LoVo (cell line): ENCODE data around the gene KIF26A.

Experiments used
- DNase-seq: peaks from one replicate; pipeline ENCODE4 v3.0.0-alpha.2; 2016; ENCODE audit warnings: low spot score

KIF26A gene

DNA sequence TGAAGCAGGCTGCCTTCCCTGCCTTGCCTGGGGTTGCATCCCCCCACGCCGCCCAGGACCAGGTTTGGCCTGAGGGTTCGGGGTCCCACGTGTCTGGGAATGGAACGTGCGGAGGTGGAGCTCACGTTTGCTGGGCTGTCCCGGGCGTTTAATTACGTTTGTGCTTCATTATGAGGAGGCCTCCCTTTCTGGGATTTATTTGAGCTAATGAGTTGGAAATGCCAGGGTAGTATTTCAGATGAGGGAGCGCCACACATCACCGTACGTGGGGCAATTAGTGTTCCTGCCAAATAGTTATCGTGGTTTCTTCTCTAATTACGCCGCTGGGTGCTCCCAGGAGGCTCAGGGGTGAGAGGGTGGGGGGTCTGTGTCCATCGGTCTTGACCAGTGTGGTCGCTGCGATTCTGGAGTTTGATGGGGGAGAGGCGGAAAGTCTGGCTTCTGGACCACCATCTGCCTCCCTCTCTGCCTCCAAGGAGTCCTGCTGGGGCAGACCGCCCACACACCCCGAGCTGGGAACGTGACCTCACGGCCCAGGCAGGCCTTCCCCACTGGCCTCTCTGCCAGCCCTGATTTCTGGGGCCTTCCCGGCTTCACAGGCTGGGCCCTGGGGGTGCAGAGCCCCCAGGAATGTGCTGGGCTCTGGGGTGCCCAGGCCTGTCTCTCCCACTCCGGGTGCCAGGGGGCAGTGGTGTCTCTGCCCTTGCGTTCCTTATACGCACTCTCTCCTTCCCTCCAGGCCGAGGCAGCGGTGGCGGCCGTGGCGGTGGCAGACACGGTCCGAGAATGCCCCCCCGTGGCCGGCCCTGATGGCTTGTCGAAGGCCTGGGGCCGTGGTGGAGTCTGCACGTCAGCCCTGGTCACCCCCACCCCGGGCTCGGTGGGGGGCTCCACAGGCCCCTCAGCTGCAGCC, 18.9 kb downstream of the KIF26A start:
- no peak for DNase-seq

DNA sequence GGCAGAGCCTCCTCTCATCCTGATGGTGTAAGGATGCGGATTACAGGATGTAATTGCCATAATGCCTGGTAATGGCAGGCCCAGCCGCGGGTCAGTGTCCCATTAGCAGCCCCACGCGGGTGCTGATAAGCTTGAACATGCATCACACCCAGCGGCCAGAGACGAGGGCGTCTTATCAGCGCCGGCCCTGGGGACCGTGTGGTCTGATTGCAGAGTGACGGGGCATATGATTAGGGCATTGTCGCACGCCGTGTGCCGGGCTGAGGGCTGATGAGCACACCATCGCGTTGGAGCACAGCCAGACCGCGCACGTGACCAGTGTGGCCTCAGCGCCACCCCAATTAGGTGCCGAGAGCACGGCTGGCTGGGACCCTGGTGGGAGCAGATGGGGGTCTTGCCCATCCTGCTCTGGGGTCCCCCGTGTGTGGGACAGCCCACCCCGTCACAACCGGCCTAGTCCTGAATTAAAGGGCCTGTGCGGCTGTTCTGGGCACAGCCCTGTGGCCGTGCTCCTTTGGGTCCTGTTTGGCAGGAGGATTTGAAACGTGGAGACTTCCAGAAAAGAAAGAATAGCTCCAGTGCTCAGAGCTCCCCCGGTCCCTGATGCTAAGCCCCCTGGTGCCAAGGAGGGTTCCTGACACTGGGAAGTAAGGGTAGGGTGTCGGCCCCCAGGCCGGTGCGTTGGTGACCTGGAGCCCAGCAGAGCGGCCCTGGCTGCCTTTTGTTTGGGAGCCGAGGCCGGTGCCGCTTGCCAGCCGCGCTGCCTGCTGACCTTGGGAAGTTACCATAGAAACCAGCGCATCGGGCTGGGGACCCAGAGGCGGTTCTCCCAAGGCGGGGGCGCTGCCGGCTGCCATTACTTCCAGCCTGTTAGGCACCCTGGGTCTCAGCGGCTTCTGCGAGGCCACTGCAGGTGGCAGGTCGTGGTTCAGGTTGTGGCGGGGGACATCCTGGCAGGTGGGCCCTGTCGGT, 20.7 kb downstream of the KIF26A start:
- no peak for DNase-seq

DNA sequence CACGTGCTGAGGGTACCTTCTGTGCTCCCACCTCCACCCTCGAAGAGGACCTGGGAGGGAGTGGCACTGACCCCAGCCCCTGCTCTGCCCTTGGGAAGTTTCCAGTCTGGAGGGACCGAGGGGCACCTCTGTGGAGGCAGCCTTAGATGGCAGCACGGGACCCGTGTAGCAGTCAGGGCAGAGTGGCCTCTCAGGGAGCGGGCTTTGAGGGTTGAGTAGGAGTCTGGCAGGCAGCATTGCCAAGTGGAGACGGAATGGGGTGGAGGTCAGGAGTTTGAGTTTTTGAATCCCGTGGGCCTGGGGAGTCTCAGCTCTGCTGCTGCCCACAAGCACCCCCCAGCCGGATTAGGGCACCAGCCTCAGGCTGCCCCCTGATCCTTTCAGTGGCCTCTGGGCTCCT, 21.6 kb downstream of the KIF26A start:
- no peak for DNase-seq

DNA sequence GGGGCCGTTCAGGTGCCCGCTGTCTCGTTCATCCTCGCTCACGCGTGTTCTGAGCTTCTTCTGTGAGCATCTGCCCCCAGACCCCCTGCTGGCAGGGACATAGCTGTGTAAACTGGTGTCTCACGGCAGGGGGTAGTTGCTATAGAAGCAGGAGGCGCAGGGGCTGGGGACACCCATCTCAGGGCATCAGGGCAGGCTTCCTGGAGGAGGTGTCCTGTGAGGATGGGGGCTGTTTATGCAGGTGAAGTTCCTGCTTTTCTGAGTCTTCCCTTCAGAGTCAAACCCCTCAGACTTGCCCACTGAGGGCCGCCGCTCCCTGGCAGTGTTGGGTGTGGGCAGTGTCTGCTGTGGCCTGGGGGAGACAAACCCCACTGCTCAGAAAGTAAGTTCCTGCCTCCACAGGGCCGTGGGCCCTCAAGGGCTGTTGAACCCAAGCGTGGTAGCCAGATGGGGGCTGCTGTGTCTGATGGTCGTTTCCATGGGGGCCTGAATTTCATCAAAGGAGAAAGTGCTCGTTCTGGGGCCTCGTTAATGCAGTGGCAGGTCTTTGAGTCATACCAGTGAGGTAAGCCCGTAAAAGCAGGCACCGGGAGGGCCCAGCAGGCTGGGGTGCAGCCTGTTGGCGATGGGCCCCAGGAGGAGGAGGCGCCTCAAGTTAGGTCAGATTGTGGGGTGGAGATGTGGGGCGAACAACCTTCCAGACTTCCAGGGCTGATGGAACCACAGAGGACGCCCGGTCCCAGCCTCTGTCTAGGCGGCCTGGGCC, 23.4 kb downstream of the KIF26A start:
- DNase-seq = no peak

DNA sequence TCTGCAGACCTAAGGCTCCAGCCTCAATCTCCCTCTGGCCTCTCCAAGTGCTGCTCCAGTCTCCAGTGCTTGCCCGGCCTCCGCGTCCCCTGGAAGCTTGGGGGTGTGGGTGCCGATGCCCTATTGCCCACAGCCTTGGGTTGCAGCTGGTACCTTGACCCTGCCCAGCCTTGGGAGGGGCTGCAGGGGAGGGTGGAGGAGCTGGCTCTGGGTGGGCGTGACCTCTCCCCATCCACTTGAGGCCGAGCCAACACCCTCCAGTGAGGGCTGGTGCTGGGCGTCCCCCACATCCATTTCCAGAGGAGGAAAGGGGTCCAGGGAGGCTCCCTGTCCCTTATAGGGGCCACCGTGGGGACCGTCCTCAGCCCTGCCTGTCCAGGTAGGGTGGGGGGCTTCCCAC, 24.1 kb downstream of the KIF26A start:
- no peak for DNase-seq

DNA sequence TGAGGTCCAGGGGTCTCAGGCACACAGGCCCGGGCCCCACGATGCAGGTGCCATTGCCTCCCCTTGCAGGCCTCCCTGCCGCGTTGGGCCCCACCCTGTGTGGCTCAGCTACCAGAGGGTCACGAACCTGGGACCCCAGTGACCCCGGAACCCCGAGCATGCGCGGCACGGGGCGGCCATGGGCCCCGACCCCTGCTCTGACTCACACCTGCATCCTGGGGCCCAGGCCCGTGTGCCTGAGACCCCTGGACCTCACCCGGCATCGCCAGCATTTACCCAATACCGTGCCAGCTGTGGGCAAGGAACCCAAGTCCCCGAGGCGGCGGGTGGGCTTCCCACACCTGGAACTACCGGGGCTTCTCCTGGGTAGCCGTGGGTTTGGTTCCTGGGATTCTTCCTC, 25.2 kb downstream of the KIF26A start:
- no peak for DNase-seq

DNA sequence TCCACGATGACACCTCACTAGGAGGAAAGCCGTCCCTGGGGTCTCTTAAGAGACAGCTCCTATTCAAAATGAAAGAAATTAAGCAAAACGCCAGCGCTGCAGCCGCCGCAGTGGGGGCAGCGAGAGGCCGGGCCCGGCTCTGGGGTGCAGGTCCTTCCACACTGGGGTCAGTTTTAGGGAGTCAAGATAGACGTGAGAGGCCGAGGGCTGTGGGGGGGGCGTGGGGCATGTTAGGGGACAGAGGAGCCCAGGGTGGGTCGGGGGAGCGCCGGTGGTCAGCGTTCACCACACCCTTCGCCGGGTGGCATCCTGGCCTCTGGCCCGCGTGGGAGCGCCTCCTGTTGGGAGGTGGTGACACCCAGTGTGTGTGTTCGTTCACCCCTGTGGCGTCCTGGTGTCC, 25.7 kb downstream of the KIF26A start:
- no peak for DNase-seq

DNA sequence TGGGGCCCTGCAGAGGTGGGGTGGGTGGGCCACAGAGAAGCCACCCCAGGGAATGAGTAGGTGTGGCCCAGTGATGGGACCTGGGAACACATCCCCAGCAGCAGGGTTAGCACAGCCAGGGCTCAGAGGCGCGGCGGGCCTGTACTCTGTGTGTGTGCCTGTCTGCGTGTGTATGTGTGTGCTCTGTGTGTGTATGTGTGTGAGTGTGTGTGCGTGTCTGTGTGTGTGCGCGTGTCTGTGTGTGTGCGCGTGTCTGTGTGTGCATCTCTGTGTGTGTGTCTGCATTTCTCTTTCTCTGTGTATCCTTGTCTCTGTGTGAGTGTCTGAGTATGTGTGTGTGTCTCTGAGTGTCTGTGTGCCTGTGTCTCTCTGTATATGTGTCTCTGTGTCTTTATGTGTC, 26.1 kb downstream of the KIF26A start:
- no peak for DNase-seq

DNA sequence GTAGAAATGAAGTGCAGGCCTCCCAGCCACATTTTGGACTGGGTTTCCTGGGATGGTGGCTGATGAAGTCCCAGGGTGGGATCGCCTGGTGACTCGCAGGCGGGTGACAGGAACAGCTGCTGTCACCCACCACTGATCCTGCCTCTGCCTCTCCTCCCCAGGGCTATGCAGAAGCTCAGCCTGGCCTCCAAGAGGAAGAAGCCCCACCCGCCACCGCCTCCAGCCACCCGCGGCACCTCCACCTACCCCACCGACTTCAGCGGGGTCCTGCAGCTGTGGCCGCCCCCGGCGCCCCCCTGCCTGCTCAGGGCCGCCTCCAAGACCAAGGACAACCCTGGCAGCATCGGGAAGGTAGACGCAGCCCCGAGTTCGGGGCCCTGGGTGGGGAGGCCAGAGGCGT, 28.3 kb downstream of the KIF26A start:
- no peak for DNase-seq

DNA sequence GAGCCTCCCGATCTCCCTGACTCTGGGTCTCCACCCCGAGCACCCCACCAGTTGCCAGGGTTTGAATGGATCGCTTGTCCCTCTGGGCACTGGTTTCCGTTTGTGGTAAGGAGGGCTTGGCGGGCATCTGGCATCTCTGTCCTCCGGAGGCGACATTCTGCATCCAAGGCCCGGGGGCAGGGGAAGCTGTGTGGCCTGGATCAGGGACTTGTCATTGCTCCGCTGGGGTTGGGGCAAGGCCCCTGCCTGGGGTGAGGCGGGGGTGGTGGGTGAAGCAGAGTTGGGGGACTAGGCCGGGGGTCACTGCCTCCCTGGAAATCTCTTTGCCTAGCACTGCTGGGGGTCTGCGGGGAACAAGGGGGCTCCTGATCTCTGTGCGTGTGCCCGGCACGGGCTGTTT, 30.2 kb downstream of the KIF26A start:
- DNase-seq = no peak

DNA sequence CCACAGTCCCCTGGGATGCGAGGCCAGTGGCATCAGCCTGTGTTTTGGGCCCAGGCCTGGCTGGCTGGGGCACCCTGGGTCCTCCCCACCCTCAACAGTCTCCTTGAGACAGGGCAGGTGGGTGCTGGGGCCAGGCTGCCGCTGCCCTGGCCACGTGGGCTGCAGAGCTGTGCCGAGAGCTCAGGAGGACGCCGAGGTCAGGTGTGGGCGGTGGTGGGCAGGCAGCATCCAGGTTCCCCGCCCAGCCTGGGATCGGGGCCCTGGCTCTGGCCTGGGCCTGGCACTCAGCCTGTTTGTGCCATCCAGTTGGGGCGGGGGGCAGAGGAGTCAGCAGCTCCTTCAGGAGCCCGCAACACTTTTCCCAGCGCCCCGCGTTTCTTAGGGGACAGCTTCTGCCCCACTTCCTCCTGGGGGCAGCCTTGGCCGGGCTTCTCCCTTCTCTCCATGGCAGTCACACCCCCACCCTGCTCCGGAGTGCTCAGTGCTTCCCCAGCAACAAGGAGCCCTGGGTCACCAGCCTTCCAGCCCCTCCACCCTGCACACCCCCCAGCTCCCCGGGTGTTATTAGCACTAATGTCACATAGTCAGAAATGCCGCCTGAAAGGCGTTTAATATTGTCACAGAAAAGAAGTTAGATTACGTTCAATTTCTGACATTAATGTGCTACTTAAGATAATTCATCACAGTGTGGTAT, 30.8 kb downstream of the KIF26A start:
- no peak for DNase-seq

DNA sequence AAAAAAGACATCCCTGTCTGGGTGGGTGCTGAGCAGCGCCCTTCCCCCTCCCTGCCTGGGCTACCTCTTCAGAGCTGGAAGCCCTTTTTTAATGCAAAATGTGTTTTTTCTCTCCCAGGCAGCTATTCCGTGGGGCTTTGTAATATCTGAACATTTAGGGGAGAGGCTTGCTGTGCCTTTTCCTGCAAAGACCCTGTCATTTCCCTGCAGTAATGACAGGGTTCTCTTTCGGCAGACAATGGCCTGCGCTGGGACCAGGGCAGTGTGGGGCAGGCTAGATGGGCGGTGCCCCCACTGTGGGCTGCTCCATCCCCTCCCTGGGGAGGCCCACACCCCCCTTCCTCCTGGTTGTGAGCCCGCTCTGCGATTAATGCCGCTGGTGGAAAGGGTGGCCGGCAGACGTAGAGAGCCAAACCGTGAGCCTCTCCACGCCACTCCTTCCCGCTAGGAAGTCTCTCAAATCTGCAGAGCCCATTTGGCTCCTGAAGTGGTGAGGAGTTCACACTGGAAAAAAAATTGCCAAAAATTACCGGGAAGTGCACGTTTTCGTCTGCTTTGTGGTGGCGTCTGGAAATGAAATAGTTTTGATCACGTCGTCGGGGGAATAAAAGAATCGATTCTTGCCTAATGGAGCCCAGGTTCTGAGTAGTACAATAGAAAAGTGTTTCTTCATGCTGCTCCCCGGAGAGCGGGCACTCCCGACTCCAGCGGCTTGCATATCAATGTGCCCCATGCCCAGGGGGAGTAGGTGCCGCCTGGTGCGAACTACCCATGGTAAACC, 31.5 kb downstream of the KIF26A start:
- no peak for DNase-seq

DNA sequence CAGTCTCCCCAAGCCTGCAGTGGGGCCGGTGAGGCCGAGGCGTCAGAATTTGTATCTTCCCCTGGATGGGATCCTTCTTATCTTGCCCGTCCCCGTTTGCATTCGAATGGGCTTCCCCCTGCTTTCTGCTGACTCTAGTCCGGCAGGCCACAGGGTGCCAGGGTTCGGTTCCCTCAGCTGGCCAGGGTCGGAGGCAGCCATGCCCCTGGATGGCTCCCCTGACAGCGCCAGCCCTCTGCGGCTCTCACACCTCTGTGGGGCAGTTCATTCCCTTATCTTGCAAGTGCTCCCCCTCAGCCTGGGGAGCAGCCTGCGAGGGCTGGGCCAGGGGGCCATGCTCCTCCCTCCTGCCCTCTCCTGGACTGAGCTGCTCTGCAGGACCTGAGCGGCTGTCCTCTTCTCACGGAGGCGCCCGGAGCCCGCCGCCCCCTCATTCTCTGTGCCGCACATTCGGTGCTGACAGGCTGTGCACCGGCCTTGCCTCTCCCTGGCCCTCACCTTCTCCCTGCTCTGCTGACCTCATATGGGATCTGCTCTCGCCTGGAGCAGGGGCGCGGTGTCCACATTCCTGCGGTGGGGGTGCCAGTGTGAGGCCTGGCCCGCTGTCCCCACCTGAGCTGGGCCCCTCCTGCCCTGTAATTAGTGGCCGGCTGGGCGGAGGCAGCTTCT, 32.8 kb downstream of the KIF26A start:
- DNase-seq = peak; percentile 7

DNA sequence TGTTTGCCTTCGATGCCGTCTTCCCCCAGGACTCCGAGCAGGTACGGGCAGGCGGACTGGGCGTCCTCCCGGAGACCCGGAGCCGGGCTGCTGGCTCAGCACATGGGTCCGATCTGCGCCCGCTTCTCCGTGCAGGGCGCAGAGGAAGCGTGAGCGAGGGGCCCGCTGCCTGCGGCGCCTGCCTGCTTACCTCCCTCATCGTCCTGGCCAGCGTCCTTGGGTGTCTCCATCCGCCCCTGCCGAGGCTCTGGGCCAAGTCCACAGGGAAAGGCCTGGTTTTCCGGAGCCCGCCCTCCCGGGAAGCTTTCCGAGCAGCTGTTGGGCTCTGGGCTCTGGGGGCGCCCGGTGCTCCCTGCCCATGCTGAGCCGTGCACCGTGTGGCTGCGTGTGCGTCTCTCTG, 33.5 kb downstream of the KIF26A start:
- DNase-seq = no peak

DNA sequence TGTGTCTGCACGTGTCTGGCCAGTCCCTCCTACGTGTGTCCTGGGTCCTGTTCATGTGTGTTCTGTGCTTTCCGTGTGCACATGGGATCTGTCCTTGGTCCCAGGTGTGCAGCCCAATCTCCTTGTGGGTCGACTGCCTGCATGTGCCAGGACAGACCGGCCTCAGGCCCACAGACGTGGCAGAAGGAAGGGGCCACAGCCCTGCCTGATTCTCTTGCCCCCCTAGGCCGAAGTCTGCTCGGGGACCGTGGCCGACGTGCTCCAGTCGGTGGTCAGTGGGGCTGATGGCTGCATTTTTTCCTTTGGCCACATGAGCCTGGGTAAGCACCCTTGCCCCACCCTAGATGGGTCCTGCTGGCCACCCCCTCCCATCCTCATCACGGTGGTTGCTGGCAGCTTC, 34.0 kb downstream of the KIF26A start:
- no peak for DNase-seq

DNA sequence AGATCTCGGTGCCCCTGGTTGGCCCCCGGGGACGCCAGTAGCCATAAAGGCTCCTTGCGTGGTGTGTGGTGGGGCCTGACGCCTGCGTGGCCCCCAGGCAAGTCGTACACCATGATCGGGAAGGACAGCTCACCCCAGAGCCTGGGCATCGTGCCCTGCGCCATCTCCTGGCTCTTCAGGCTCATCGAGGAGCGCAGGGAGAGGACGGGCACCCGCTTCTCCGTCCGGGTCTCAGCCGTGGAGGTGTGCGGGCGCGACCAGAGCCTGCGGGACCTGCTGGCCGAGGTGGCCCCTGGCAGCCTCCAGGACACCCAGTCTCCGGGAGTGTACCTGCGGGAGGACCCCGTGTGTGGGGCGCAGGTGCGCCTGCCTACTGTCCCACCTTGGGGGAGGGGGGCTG, 34.5 kb downstream of the KIF26A start:
- no peak for DNase-seq

DNA sequence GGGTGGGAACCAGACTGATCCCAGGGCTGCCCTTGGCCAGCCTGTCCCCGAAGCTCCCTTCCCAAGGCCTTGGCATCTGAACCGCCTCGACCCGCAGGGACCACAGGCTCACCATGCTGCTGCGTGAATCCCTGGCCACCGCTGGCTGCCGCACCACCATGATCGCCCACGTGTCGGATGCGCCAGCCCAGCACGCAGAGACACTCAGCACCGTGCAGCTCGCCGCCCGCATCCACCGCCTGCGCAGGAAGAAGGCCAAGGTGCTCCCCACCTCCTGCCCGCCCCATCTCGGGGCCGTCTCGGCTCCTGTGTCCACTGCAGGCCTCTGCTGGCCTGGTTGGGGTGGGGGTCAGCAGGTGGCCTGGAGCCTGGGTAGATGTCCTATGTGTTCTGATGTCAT, 35.7 kb downstream of the KIF26A start:
- no peak for DNase-seq

DNA sequence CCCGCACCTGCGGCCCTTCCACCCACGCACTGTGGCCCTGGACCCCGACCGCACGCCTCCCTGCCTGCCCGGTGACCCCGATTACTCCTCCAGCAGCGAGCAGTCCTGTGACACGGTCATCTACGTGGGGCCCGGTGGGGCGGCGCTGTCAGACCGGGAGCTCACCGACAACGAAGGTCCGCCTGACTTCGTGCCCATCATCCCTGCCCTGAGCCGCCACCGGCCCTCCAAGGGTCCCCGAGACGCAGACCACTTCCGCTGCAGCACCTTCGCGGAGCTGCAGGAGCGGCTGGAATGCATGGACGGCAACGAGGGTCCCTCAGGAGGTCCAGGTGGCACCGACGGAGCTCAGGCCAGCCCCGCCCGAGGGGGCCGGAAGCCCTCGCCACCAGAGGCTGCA, 36.7 kb downstream of the KIF26A start:
- no peak for DNase-seq

DNA sequence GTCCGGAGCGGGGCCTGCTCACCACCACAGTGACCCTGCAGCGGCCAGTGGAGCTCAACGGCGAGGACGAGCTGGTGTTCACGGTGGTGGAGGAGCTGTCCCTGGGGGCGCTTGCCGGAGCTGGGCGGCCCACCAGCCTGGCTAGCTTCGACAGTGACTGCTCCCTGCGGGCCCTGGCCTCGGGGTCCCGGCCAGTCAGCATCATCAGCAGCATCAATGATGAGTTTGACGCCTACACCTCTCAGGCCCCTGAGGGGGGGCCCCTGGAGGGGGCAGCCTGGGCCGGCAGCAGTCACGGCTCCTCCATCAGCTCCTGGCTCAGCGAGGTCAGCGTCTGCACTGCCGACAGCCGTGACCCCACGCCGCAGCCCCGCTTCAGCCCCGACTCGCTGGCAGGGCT, 37.4 kb downstream of the KIF26A start:
- no peak for DNase-seq

DNA sequence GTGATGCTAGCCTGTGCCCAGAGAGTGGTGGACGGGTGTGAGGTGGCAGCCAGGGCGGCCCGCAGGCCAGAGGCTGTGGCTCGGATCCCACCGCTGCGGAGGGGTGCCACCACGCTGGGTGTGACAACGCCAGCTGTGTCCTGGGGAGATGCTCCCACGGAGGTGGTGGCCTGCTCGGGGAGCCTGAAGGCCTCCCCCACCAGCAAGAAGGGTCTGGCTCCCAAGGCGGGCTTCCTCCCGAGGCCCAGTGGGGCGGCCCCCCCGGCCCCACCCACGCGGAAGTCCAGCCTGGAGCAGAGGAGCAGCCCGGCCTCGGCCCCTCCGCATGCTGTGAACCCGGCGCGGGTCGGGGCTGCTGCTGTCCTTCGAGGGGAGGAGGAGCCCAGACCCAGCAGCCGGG, 38.2 kb downstream of the KIF26A start:
- no peak for DNase-seq
